Adrenal gland (tissue), 5 donors: ENCODE results near the gene IQCF5.

ENCODE experiments used
- POLR2A ChIP-seq, 2 donors: fragments of 450-650 bp; IDR thresholded peaks; one replicate each; pipeline ENCODE4 v1.6.1; 2017; ENCODE audit warnings: antibody characterized with exemption in 2 of 2, mild to moderate bottlenecking in 2 of 2, moderate library complexity in 1 of 2
- TF ChIP-seq, protein P1 (sequence below), 6 experiments: fragments of 450-650 bp in 4 of 6; fragments of 200-600 bp in 2 of 6; sonication (generic) in 1 of 6; IDR thresholded peaks; 1 replicate in 5 of 6; 2 replicates in 1 of 6; pipeline versions ENCODE4 v1.5.1 to v1.8.0; 2016 to 2021; ENCODE audit warnings: antibody characterized with exemption in 6 of 6, mild to moderate bottlenecking in 2 of 6, moderate library complexity in 1 of 6
- donor health status: DM: no; HTN: no; CAD: no.

DNA sequence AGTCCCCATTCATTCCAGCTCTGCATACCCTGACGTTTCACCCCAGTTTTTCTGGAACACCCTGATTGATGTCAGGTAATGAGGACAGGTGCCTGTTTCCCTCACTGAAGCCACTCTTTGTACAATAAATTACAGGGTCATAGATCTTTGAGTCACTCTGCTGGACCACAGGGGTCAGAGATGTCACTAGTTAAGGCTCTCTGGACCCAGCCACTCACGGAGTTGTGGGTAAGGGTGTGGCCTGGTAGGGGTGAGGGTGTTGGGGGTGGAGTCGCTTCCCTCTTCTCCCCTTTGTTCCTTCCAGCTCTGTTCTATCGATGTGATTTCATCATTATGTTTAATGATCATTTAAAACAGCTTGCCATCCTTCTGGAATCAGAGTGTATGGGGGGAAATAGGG, 512 bp downstream of the IQCF5 start:
- TF ChIP-seq, protein P1, sequence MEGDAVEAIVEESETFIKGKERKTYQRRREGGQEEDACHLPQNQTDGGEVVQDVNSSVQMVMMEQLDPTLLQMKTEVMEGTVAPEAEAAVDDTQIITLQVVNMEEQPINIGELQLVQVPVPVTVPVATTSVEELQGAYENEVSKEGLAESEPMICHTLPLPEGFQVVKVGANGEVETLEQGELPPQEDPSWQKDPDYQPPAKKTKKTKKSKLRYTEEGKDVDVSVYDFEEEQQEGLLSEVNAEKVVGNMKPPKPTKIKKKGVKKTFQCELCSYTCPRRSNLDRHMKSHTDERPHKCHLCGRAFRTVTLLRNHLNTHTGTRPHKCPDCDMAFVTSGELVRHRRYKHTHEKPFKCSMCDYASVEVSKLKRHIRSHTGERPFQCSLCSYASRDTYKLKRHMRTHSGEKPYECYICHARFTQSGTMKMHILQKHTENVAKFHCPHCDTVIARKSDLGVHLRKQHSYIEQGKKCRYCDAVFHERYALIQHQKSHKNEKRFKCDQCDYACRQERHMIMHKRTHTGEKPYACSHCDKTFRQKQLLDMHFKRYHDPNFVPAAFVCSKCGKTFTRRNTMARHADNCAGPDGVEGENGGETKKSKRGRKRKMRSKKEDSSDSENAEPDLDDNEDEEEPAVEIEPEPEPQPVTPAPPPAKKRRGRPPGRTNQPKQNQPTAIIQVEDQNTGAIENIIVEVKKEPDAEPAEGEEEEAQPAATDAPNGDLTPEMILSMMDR (IDR thresholded peaks at IDR 0.05): no peak
- no peak for TF ChIP-seq POLR2A (IDR thresholded peaks at IDR 0.05)
